Stimulated activated CD4-positive, alpha-beta T cell treated with anti-CD3 and anti-CD28 coated beads, TNF-alpha, amount 100 ng/mL, for 4 hours (primary cell): ENCODE measurements around the gene GRID1.
"Not testable (repeated sequence)": the region's sequence is repeated elsewhere in the genome, so short reads cannot be mapped to it uniquely, and the experiment has no call there.

ENCODE experiments used
- DNase-seq, 3 experiments: peaks; one replicate each; pipeline ENCODE4 v3.0.0-alpha.2; 2020; ENCODE audit warnings: low read depth in 3 of 3

Gene GRID1

DNA sequence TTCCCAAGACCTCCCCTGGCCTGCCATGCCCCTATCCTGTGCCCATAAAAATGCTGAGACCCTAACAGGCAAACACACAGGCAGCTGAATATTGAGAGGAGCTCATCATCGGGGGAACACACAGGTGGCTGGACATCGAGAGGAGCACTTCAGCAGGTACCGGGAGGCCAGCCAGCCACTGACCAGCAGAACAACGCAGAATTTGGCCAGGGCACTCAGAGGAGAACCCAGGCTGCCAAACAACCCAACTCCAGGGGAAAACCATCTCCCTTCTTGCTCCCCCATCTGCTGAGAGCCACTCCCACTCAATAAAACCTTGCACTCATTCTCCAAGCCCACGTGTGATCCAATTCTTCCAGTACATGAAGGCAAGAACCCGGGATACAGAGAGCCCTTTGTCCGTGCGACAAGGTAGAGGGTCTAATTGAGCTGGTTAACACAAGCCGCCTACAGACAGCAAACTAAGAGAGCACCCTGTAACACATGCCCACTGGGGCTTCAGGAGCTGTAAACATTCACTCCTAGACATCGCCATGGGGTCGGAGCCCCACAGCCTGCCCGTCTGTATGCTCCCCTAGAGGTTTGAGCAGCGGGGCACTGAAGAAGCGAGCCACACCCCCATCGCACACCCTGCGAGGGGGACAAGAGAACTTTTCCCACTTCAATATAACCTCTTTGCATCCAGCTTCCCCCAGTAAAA lies 258.8 kb downstream of the GRID1 start:
- DNase-seq = not testable (repeated sequence)

- DNase-seq = no peak
These were observed 259.5 kb downstream of the GRID1 start for GRCh38 chr10:86107131-86107530.

DNA sequence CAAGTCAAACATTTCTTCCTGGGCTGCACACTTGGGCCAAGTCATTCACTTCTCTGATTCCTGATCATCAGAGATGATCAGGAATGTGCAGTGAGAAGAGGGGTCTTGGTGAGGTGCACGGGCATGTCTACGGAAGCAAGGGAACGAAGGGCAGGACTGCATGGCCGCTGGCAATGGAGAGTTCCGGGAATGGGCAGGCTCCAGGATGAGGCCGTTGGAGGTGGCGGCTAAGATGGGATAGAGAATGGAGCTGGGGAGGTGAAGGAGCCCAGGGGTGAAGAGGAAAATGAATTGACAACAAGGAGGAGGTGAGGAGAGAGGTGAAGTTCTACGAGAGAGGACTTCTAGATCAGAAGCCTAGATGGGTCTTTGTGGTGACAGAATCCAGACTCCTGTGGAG lies 260.0 kb downstream of the GRID1 start:
- no peak for DNase-seq

- DNase-seq = no peak
These were observed 261.0 kb downstream of the GRID1 start for GRCh38 chr10:86105640-86106039.

GRCh38 chr10:86105181-86105580 lies 261.4 kb downstream of the GRID1 start:
- no peak for DNase-seq

GRCh38 chr10:86104611-86105145 lies 261.9 kb downstream of the GRID1 start:
- DNase-seq = no peak

GRCh38 chr10:86104156-86104555 lies 262.4 kb downstream of the GRID1 start:
- no peak for DNase-seq

- DNase-seq = no peak
These were observed 263.0 kb downstream of the GRID1 start for GRCh38 chr10:86103391-86104101.

GRCh38 chr10:86102451-86102850 lies 264.1 kb downstream of the GRID1 start:
- DNase-seq = no peak

DNA sequence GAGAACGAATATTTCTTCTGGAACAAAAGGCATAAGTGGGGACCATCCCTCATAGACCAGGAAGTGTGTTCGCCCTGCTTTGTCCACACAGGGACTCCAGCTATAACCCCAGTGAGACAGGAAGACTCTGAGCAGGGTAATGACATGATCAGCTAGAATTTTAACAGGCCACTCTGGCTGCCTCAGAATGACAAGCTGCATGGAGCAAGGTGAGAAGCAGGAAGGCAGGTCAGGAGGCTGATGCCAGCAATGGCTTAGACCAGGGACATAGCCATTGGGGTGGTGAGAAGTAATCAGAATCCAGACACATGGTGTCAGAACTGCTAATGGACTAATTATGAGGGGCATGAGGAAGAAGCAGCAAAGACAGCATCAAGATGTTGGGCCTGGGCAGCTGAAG lies 264.6 kb downstream of the GRID1 start:
- no peak for DNase-seq

GRCh38 chr10:86100581-86101061 lies 266.0 kb downstream of the GRID1 start:
- DNase-seq = no peak

DNA sequence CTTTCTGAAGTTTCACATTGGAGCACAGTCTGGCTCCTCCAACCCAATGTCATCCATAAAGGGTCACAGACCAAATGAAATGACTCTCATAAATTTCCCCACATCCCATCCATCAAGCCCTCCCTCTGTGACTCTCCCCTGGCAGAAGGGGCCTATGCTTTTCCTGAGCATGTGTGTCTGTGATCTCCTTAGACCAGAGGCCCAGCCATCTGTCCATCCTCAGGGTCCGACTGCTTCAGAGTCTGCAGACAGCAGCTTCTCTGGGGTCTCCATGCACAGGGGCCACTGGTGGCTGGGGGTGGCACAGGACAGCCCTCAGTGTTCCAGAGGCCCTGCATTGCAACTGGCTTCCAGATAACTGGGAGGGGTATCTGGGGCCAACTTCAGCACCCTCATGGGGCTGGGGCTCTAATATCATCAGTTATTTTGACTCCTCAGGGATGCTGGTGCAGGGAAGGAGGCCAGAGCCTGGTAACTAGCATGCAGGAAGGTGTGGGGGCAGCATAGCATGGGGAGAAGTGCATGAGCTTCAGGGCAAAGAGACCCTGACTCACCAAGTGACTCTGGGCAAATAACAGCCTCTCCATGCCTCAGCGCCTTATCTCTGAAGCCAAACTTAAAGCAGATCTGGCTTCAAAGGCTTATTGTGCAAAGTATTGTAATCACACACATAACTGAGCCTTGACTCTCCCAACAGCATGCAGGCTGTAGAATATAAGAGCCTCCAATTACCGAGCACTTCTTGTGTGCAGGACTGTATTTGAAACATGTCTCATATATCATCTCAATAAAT lies 266.9 kb downstream of the GRID1 start:
- no peak for DNase-seq

GRCh38 chr10:86098187-86098881 lies 268.3 kb downstream of the GRID1 start:
- DNase-seq = no peak

- not testable (repeated sequence) for DNase-seq
These were observed 271.5 kb downstream of the GRID1 start for GRCh38 chr10:86095061-86095460.

DNA sequence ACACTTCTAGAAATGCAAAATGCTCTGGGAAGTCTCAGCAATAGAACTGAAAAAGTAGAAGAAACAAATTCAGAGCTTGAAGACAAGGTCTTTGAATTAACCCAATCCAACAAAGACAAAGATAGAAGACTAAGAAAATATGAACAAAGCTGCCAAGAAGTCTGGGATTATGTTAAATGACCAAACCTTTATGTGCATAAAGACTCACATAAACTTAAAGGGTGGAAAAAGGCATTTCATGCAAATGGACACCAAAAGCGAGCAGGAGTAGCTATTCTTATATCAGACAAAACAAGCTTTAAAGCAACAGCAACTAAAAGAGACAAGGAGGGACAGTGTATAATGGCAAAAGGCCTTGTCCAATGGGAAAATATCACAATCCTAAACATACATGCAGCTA lies 274.3 kb downstream of the GRID1 start:
- DNase-seq = not testable (repeated sequence)

GRCh38 chr10:86091216-86091615 lies 275.4 kb downstream of the GRID1 start:
- DNase-seq = no peak

GRCh38 chr10:86090807-86091206 lies 275.8 kb downstream of the GRID1 start:
- DNase-seq = no peak

DNA sequence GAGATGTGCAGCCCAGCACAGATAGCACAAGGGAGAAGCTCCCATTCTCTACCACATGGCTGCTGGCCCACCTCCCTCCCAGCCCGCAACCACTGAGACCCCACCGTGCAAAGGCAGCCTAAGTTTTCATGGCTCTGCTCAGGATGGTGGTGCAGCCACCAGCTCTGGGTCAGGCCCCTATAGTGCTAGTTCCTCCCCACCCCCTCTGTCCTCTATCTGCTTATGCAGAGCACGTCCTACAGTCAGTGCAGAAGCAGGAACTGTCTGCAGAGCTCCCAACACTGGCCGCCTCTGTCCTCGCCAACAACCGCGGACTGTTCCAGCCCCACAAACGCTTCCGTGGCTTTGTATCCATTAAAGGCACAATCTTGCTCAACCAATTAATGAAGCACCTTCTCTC lies 278.9 kb downstream of the GRID1 start:
- DNase-seq = no peak

DNA sequence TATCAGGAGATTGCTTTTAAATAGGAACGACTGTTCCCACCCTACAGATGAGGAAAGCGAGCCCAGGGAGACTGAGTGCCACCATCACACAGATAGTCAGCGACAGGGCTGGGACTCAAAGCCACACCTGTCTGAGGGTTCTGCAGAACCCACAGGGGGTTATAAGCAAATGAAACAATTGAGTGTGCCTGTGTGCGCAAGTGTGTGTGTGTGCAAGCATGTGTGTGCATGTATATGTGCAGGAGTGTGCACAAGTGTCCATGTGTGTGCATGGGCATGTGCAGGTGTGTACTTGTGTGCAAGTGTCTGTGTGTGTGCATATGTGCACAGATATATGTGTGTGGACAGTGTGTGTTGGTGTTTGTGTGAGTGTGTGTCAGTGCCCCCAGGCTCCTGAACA lies 280.2 kb downstream of the GRID1 start:
- no peak for DNase-seq

DNA sequence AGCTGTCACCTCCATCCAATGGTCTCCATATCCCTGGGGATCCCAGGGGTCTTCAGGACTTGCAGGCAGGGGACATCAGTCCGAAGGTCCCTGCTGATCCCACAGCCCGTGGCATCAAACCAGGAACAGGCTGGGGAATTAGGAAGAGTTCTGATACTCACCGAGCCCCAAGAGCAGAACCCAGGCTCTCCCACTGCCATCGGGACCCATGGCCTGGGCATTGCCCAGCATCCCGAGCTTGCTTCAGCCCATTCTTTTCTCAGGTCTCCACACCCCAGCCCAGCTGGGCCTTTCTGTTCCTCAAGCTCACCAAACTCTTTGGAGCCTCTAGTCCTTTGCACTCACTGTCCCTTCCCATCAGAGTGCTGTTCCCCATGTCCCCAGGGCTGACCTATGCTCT lies 280.9 kb downstream of the GRID1 start:
- DNase-seq = no peak

DNA sequence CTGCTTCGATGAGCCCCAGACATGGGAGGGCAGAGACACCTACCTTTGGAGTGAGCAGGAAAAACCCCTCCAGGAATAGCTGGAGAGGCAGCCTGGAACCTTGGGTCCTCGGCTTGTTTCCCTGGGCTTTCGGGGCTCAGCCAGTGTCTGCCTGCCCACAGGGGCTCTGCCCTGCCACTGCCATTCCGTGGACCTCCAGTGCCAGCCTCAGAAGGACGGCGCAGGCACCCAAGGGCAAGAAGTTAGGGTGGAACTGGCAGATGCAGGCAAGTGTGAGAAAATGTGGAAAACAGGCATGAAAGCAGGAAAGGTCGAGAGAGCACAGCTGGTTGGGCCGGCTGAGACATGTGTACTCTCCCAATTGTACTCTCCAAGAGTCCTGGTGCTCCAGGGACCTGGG lies 281.5 kb downstream of the GRID1 start:
- no peak for DNase-seq

DNA sequence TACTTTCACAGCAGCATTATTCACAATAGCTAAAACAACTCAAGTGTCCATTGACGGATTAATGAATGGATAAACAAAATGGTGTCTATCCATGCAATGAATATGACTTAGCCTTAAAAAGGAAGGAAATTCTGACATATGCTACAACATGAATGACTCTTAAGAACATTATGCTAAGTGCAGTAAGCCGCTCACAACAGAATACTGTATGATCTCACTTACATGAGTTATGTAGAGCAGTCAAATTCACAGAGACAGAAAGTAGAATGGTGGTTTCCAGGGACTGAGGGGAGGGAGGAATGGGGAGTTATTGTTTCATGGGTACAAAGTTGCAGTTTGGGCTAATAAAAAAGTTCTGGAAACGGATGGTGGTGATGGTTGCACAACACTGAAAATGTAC lies 282.0 kb downstream of the GRID1 start:
- no peak for DNase-seq
